ENCODE data around the gene SPNS2.

DNA sequence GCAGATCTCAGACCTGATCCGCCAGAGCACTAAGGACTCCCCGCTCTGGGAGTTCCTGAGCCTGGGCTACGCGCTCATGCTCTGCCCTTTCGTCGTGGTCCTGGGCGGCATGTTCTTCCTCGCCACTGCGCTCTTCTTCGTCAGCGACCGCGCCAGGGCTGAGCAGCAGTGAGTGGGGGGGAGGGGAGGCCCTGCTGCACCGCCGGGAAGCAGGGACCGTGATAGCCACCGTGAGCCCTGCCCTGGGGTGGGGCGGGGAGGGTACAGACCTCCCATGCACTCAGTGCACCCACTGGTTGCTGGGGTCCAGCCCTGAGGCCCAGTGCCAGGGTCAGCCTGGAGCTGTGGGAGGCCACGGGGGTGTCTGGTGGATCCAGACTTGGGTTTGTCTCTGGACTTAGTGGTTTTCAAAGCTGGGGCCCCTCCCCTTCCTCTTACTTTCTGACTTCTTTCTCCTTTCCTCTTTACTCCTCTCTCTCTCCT lies 37.6 kb downstream of the SPNS2 start:
- TF ChIP-seq CTCF (IDR thresholded peaks at IDR 0.05), result no peak
- TF ChIP-seq POLR2A (IDR thresholded peaks at IDR 0.05), result no peak
- TF ChIP-seq EP300 (IDR thresholded peaks at IDR 0.05), result no peak

All from tibial nerve (tissue), 4 donors.